Activated naive CD8-positive, alpha-beta T cell treated with anti-CD3 and anti-CD28 coated beads for 36 hours (primary cell): ENCODE data around the gene CAPZB. TPM values are rescaled to one million over a fixed set of nuclear protein-coding genes. Genes with fewer than 3 reads are reported as not detected.
"Not testable (repeated sequence)": the region's sequence is repeated elsewhere in the genome, so short reads cannot be mapped to it uniquely, and the experiment has no call there.

ENCODE experiments used
- DNase-seq: peaks from one replicate; pipeline ENCODE4 v3.0.0; 2021
- H3K27ac Mint-ChIP-seq: one replicate; pipeline ENCODE4 v1.8.0; 2022; ENCODE audit warnings: mild to moderate bottlenecking, moderate library complexity, mixed read lengths
- H3K27me3 Mint-ChIP-seq: one replicate; pipeline ENCODE4 v1.8.0; 2022; ENCODE audit warnings: mild to moderate bottlenecking, mixed read lengths
- H3K36me3 Mint-ChIP-seq: one replicate; pipeline ENCODE4 v1.8.0; 2021; ENCODE audit warnings: mild to moderate bottlenecking, mixed read lengths
- H3K4me1 Mint-ChIP-seq: one replicate; pipeline ENCODE4 v1.8.0; 2021; ENCODE audit warnings: mixed read lengths
- H3K4me3 Mint-ChIP-seq: one replicate; pipeline ENCODE4 v1.8.0; 2022; ENCODE audit warnings: mild to moderate bottlenecking, moderate library complexity, mixed read lengths
- H3K9me3 Mint-ChIP-seq: one replicate; pipeline ENCODE4 v1.8.0; 2022; ENCODE audit warnings: mixed read lengths
- total RNA-seq, 2 experiments: library from RNA; stranded (reverse); gene quantifications; one replicate each; pipeline ENCODE4 v1.2.3, GENCODE V29; 2021

Gene CAPZB
- 100 to 1,000 TPM; 324 to 332 TPM for total RNA-seq

GRCh38 chr1:19485362-19486187, at the start of gene CAPZB:
Gene CAPZB, minus strand, starts transcription at chr1:19485539. Its CDS starts 101 bp downstream, at chr1:19485438.
- no peaks in the 10 kb centered on the region for H3K9me3 Mint-ChIP-seq
- H3K4me1 Mint-ChIP-seq: peaks cover 58% of the 10 kb centered on the region
- peaks cover 17% of the 10 kb centered on the region for H3K36me3 Mint-ChIP-seq
- H3K4me3 Mint-ChIP-seq: peak within 1 kb of the TSS; percentile 97
- peak within 1 kb of the TSS; percentile 94 for H3K27ac Mint-ChIP-seq
- no peaks in the 10 kb centered on the region for H3K27me3 Mint-ChIP-seq
- peak; percentile 96 for DNase-seq

GRCh38 chr1:19534281-19534680, 48.9 kb upstream of the CAPZB start:
- Mint-ChIP-seq H3K4me1 (peaks cover 5% of the 10 kb centered on the region), H3K36me3 (no peaks in the 10 kb centered on the region), H3K27me3 (no peaks in the 10 kb centered on the region), H3K9me3 (peaks cover 6% of the 10 kb centered on the region), H3K27ac (no peak overlapping the region), H3K4me3 (no peak overlapping the region)
- DNase-seq: no peak

GRCh38 chr1:19533626-19534025, 48.3 kb upstream of the CAPZB start:
- Mint-ChIP-seq H3K4me3 (no peak overlapping the region), H3K4me1 (peaks cover 5% of the 10 kb centered on the region), H3K9me3 (peaks cover 6% of the 10 kb centered on the region), H3K36me3 (no peaks in the 10 kb centered on the region), H3K27ac (no peak overlapping the region), H3K27me3 (no peaks in the 10 kb centered on the region)
- DNase-seq: no peak

- Mint-ChIP-seq H3K27ac (no peak overlapping the region), H3K36me3 (no peaks in the 10 kb centered on the region), H3K9me3 (peaks cover 6% of the 10 kb centered on the region), H3K4me3 (no peak overlapping the region), H3K27me3 (no peaks in the 10 kb centered on the region), H3K4me1 (peaks cover 5% of the 10 kb centered on the region)
- no peak for DNase-seq
Observed at GRCh38 chr1:19532519-19532918, 47.2 kb upstream of the CAPZB start.

- peaks cover 5% of the 10 kb centered on the region for H3K4me1 Mint-ChIP-seq
- H3K27me3 Mint-ChIP-seq: no peaks in the 10 kb centered on the region
- H3K27ac Mint-ChIP-seq: no peak overlapping the region
- no peak overlapping the region for H3K4me3 Mint-ChIP-seq
- no peaks in the 10 kb centered on the region for H3K36me3 Mint-ChIP-seq
- DNase-seq: no peak
- no peaks in the 10 kb centered on the region for H3K9me3 Mint-ChIP-seq
Observed at GRCh38 chr1:19529664-19530063, 44.3 kb upstream of the CAPZB start.

- no peak for DNase-seq
- Mint-ChIP-seq H3K27ac (no peak overlapping the region), H3K27me3 (no peaks in the 10 kb centered on the region), H3K36me3 (no peaks in the 10 kb centered on the region), H3K4me1 (peaks cover 2% of the 10 kb centered on the region), H3K9me3 (no peaks in the 10 kb centered on the region), H3K4me3 (no peak overlapping the region)
Observed at GRCh38 chr1:19528438-19528837, 43.1 kb upstream of the CAPZB start.

GRCh38 chr1:19525607-19526545, 40.5 kb upstream of the CAPZB start:
- Mint-ChIP-seq H3K4me3 (no peak overlapping the region), H3K27me3 (no peaks in the 10 kb centered on the region), H3K4me1 (peaks cover 2% of the 10 kb centered on the region), H3K9me3 (peaks cover 2% of the 10 kb centered on the region), H3K36me3 (peaks cover 3% of the 10 kb centered on the region), H3K27ac (no peak overlapping the region)
- no peak for DNase-seq

GRCh38 chr1:19524791-19525190, 39.5 kb upstream of the CAPZB start:
- no peak for DNase-seq
- Mint-ChIP-seq H3K4me3 (no peak overlapping the region), H3K4me1 (peaks cover 2% of the 10 kb centered on the region), H3K27me3 (no peaks in the 10 kb centered on the region), H3K36me3 (peaks cover 3% of the 10 kb centered on the region), H3K27ac (no peak overlapping the region), H3K9me3 (peaks cover 2% of the 10 kb centered on the region)

- not testable (repeated sequence) for H3K4me1 Mint-ChIP-seq
Observed at GRCh38 chr1:19522570-19522969, 37.2 kb upstream of the CAPZB start.

GRCh38 chr1:19521411-19521810, 36.1 kb upstream of the CAPZB start:
- no peak overlapping the region for H3K4me3 Mint-ChIP-seq
- H3K27ac Mint-ChIP-seq: no peak overlapping the region
- no peaks in the 10 kb centered on the region for H3K27me3 Mint-ChIP-seq
- peaks cover 3% of the 10 kb centered on the region for H3K36me3 Mint-ChIP-seq
- H3K9me3 Mint-ChIP-seq: peaks cover 5% of the 10 kb centered on the region
- no peak for DNase-seq
- H3K4me1 Mint-ChIP-seq: peaks cover 2% of the 10 kb centered on the region

More at GRCh38 chr1:19522570-19522969, 37.2 kb upstream of the CAPZB start:
- DNase-seq, H3K27me3 Mint-ChIP-seq, H3K9me3 Mint-ChIP-seq, H3K36me3 Mint-ChIP-seq, H3K4me3 Mint-ChIP-seq, H3K27ac Mint-ChIP-seq: not testable (repeated sequence)

- Mint-ChIP-seq H3K4me1 (peaks cover 3% of the 10 kb centered on the region), H3K36me3 (peaks cover 3% of the 10 kb centered on the region), H3K27ac (no peak overlapping the region), H3K9me3 (peaks cover 5% of the 10 kb centered on the region), H3K4me3 (no peak overlapping the region), H3K27me3 (no peaks in the 10 kb centered on the region)
- no peak for DNase-seq
Observed at GRCh38 chr1:19517017-19517416, 31.7 kb upstream of the CAPZB start.

- H3K36me3 Mint-ChIP-seq: no peaks in the 10 kb centered on the region
- no peaks in the 10 kb centered on the region for H3K27me3 Mint-ChIP-seq
- no peak for DNase-seq
- no peak overlapping the region for H3K4me3 Mint-ChIP-seq
- H3K4me1 Mint-ChIP-seq: peaks cover 3% of the 10 kb centered on the region
- no peak overlapping the region for H3K27ac Mint-ChIP-seq
- peaks cover 3% of the 10 kb centered on the region for H3K9me3 Mint-ChIP-seq
Observed at GRCh38 chr1:19515201-19515600, 29.9 kb upstream of the CAPZB start.

- H3K4me1 Mint-ChIP-seq: peaks cover 8% of the 10 kb centered on the region
- H3K27ac Mint-ChIP-seq: no peak overlapping the region
- H3K4me3 Mint-ChIP-seq: no peak overlapping the region
- no peaks in the 10 kb centered on the region for H3K36me3 Mint-ChIP-seq
- DNase-seq: no peak
- peaks cover 3% of the 10 kb centered on the region for H3K9me3 Mint-ChIP-seq
- H3K27me3 Mint-ChIP-seq: no peaks in the 10 kb centered on the region
Observed at GRCh38 chr1:19514391-19514831, 29.1 kb upstream of the CAPZB start.

- no peak overlapping the region for H3K4me3 Mint-ChIP-seq
- H3K9me3 Mint-ChIP-seq: peaks cover 2% of the 10 kb centered on the region
- no peak overlapping the region for H3K27ac Mint-ChIP-seq
- H3K4me1 Mint-ChIP-seq: peaks cover 17% of the 10 kb centered on the region
- no peaks in the 10 kb centered on the region for H3K27me3 Mint-ChIP-seq
- H3K36me3 Mint-ChIP-seq: no peaks in the 10 kb centered on the region
- DNase-seq: no peak
Observed at GRCh38 chr1:19512545-19512944, 27.2 kb upstream of the CAPZB start.

- Mint-ChIP-seq H3K9me3 (no peaks in the 10 kb centered on the region), H3K36me3 (no peaks in the 10 kb centered on the region), H3K4me3 (no peak overlapping the region), H3K27me3 (no peaks in the 10 kb centered on the region), H3K4me1 (peaks cover 20% of the 10 kb centered on the region), H3K27ac (no peak overlapping the region)
- no peak for DNase-seq
Observed at GRCh38 chr1:19511116-19511515, 25.8 kb upstream of the CAPZB start.
